SU-DHL-6 (cell line): ENCODE results near the gene CDKAL1.

Experiments
- H2AFZ ChIP-seq: fragments of 200-600 bp; sonication (generic); 2 replicates; pipeline ENCODE4 v1.6.1; 2014; ENCODE audit warnings: low read depth, mild to moderate bottlenecking, moderate library complexity, mixed read lengths, antibody characterized with exemption, low read length; ENCODE audit not compliant: severe bottlenecking
- H3F3A ChIP-seq: fragments of 200-600 bp; shearing (Covaris generic); 2 replicates; pipeline ENCODE4 v1.6.0; 2016; ENCODE audit warnings: antibody characterized with exemption, mild to moderate bottlenecking; ENCODE audit not compliant: insufficient read depth
- H3K27ac ChIP-seq: fragments of 200-600 bp; sonication (generic); 2 replicates; pipeline ENCODE4 v1.5.1; 2016; ENCODE audit warnings: low read depth, mild to moderate bottlenecking, low read length, moderate library complexity, mixed read lengths
- H3K27me3 ChIP-seq: fragments of 200-600 bp; sonication (generic), shearing (Covaris generic); 2 replicates; pipeline ENCODE4 v1.6.0; 2014; ENCODE audit warnings: mild to moderate bottlenecking, low read length
- H3K36me3 ChIP-seq: fragments of 200-600 bp; sonication (generic); 2 replicates; pipeline ENCODE4 v1.6.1; 2014; ENCODE audit warnings: mild to moderate bottlenecking, low read length, mixed read lengths
- H3K4me2 ChIP-seq: fragments of 300-600, 200-600 bp; shearing (Covaris generic), sonication (generic); 2 replicates; pipeline ENCODE4 v1.6.0; 2014; ENCODE audit warnings: low read length, low read depth, mild to moderate bottlenecking; ENCODE audit not compliant: poor library complexity, severe bottlenecking
- H3K4me3 ChIP-seq: fragments of 200-600 bp; sonication (generic); 2 replicates; pipeline ENCODE4 v1.5.1; 2014; ENCODE audit warnings: antibody characterized with exemption, low read length, mild to moderate bottlenecking, mixed read lengths; ENCODE audit not compliant: insufficient read depth, poor library complexity, severe bottlenecking
- H3K79me2 ChIP-seq: fragments of 200-600 bp; sonication (generic); 2 replicates; pipeline ENCODE4 v1.6.1; 2014; ENCODE audit warnings: mild to moderate bottlenecking, low read length, moderate library complexity; ENCODE audit not compliant: insufficient read depth
- H3K9ac ChIP-seq: fragments of 200-600 bp; sonication (generic); 2 replicates; pipeline ENCODE4 v1.7.0; 2014; ENCODE audit warnings: mild to moderate bottlenecking, low read length
- H3K9me2 ChIP-seq: fragments of 200-600 bp; sonication (generic); replicated peaks from 2 replicates; pipeline ENCODE4 v1.6.1; 2014; ENCODE audit warnings: low read length; ENCODE audit not compliant: insufficient read depth
- H3K9me3 ChIP-seq: fragments of 200-600 bp; sonication (generic); 2 replicates; pipeline ENCODE4 v1.6.1; 2014; ENCODE audit warnings: low read length, mixed read lengths; ENCODE audit not compliant: insufficient read depth
- H4K20me1 ChIP-seq: fragments of 200-600 bp; sonication (generic); 2 replicates; pipeline ENCODE4 v1.6.1; 2014; ENCODE audit warnings: low read depth, mild to moderate bottlenecking, antibody characterized with exemption, low read length, moderate library complexity, mixed read lengths
- EZH2phosphoT487 ChIP-seq: fragments of 200-600 bp; sonication (generic), shearing (Covaris generic); conservative IDR thresholded peaks from 2 replicates; pipeline ENCODE4 v1.6.1; 2018; ENCODE audit warnings: mild to moderate bottlenecking, antibody characterized with exemption, low read length, moderate library complexity, mixed read lengths
- TF ChIP-seq, protein P1 (sequence below): fragments of 200-600 bp; sonication (generic); IDR thresholded peaks from one replicate; pipeline ENCODE4 v1.5.1; 2017; ENCODE audit warnings: antibody characterized with exemption, mild to moderate bottlenecking, low read length, moderate library complexity; ENCODE audit not compliant: insufficient read depth, poor library complexity, severe bottlenecking

The CDKAL1 gene

DNA sequence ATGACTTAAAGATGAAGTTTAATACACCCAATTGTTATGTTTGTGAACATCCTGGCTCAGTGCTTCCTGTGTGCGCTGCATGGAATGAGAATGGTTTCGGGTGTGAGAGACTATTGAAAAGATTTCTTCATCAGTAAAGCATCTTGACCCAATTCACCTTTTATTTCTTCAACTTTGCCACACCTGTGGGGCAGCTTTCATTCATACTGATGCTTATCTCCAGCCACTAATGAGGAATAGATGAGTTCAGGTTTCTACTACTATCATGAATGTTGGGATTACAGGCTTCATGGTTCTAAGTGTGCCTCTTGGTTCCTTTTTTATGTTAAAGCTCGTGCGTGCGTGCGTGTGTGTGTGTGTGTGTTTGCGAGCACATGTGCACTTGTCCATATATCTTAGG, 685.6 kb downstream of the CDKAL1 start:
- no peak overlapping the region for H3K4me2 ChIP-seq
- H3K9me3 ChIP-seq, result no peaks in the 10 kb centered on the region
- H3K36me3 ChIP-seq, result no peaks in the 10 kb centered on the region

DNA sequence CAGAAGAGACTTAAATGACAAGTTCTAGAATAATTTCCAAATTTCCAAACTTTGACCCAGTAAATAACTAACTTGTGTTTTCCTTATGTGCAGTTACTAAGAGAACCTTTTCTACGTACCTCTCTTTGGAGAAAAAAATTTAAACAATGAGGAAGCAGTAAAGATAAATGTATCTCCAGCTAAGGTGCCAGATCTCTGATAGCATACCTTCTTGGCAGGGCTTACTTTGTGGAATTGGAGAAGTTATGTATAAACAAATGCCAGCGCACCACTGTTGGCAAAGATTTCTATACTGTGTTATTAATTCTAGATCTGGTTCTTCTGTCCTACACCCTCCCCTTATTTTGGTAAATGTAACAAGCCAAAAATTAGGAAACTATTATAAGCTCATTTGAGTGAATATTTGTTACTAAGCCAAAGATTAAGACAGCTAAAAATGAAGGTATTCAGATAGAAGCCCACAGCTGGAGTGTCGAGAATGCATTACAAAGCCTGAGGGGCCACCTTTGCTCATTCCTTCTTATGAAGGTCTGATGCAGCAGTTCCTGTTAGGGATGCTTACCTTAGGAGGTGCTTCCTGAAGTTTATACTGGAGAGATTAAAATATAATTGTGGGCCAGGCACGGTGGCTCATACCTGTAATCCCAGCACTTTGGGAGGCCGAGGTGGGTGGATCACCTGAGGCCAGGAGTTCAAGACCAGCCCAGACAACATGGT, 686.2 kb downstream of the CDKAL1 start:
- no peaks in the 10 kb centered on the region for H4K20me1 ChIP-seq
- H3F3A ChIP-seq, result no peaks in the 10 kb centered on the region
- H3K4me3 ChIP-seq, result no peak overlapping the region
- H3K9me3 ChIP-seq, result no peaks in the 10 kb centered on the region
- H3K27ac ChIP-seq, result no peak overlapping the region
- no peak overlapping the region for H3K9ac ChIP-seq
- no peak overlapping the region for H3K4me2 ChIP-seq
- TF ChIP-seq, protein P1, sequence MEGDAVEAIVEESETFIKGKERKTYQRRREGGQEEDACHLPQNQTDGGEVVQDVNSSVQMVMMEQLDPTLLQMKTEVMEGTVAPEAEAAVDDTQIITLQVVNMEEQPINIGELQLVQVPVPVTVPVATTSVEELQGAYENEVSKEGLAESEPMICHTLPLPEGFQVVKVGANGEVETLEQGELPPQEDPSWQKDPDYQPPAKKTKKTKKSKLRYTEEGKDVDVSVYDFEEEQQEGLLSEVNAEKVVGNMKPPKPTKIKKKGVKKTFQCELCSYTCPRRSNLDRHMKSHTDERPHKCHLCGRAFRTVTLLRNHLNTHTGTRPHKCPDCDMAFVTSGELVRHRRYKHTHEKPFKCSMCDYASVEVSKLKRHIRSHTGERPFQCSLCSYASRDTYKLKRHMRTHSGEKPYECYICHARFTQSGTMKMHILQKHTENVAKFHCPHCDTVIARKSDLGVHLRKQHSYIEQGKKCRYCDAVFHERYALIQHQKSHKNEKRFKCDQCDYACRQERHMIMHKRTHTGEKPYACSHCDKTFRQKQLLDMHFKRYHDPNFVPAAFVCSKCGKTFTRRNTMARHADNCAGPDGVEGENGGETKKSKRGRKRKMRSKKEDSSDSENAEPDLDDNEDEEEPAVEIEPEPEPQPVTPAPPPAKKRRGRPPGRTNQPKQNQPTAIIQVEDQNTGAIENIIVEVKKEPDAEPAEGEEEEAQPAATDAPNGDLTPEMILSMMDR, result no peak
- no peak for TF ChIP-seq EZH2phosphoT487
- no peaks in the 10 kb centered on the region for H3K27me3 ChIP-seq
- H3K9me2 ChIP-seq, result no peaks in the 10 kb centered on the region
- H3K36me3 ChIP-seq, result no peaks in the 10 kb centered on the region
- no peak overlapping the region for H2AFZ ChIP-seq
- no peaks in the 10 kb centered on the region for H3K79me2 ChIP-seq

More for the DNA sequence above, 685.6 kb downstream of the CDKAL1 start:
- Histone ChIP-seq H3K79me2 (no peaks in the 10 kb centered on the region), H3K27ac (no peak overlapping the region), H3K9ac (no peak overlapping the region), H4K20me1 (no peaks in the 10 kb centered on the region), H3F3A (no peaks in the 10 kb centered on the region), H2AFZ (no peak overlapping the region), H3K27me3 (no peaks in the 10 kb centered on the region), H3K4me3 (no peak overlapping the region), H3K9me2 (no peaks in the 10 kb centered on the region)
- TF ChIP-seq, protein P1, result no peak
- no peak for TF ChIP-seq EZH2phosphoT487

DNA sequence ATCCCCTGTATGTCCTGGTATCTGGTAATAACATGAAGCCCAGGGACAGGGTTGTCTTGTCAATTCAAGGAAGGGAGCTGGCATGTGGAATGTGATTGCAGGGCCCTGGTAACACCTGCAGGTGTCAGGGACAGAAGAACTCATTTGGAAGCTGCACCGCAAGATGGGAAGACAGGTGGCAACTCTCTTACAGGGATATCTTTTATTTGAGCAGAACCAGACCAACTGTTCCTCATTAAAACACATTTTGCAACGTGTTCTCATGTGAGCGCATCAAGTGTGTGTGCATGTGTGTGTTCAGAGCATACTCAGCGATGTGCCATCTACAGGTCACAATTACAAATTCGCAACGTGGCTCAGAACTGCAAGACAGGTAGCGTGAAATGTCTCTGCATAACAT, 688.4 kb downstream of the CDKAL1 start:
- H3K27ac ChIP-seq, result no peak overlapping the region
- no peak overlapping the region for H3K9ac ChIP-seq
- no peaks in the 10 kb centered on the region for H3K36me3 ChIP-seq
- no peaks in the 10 kb centered on the region for H3K9me3 ChIP-seq
- H3K4me2 ChIP-seq, result no peak overlapping the region
- no peaks in the 10 kb centered on the region for H3F3A ChIP-seq
- TF ChIP-seq EZH2phosphoT487, result no peak
- TF ChIP-seq, protein P1, result no peak
- H3K9me2 ChIP-seq, result no peaks in the 10 kb centered on the region
- H3K27me3 ChIP-seq, result no peaks in the 10 kb centered on the region
- H2AFZ ChIP-seq, result no peak overlapping the region
- H4K20me1 ChIP-seq, result no peaks in the 10 kb centered on the region
- no peaks in the 10 kb centered on the region for H3K79me2 ChIP-seq
- no peak overlapping the region for H3K4me3 ChIP-seq
